ENCODE measurements around the gene FGF21.

FGF21 gene

GRCh38 chr19:48728911-48729664 is 26.2 kb upstream of the FGF21 start:
- DNase-seq (ENCODE audit: low read depth), result no peak

GRCh38 chr19:48731452-48731851 is 23.9 kb upstream of the FGF21 start:
- DNase-seq (ENCODE audit: low read depth), result no peak

GRCh38 chr19:48734625-48735024 is 20.7 kb upstream of the FGF21 start:
- no peak for DNase-seq (ENCODE audit: low read depth)

- peak; percentile 39 for DNase-seq (ENCODE audit: low read depth)
These were observed 20.2 kb upstream of the FGF21 start for GRCh38 chr19:48735031-48735615.

- DNase-seq (ENCODE audit: low read depth), result no peak
These were observed 17.8 kb upstream of the FGF21 start for GRCh38 chr19:48737360-48737998.

- DNase-seq (ENCODE audit: low read depth), result peak; percentile 83
These were observed 16.5 kb upstream of the FGF21 start for GRCh38 chr19:48738557-48739403.

GRCh38 chr19:48739404-48740163 is 15.7 kb upstream of the FGF21 start:
- DNase-seq (ENCODE audit: low read depth), result no peak

GRCh38 chr19:48740164-48740972 is 15.0 kb upstream of the FGF21 start, which contains the start of gene RASIP1:
TSS of gene RASIP1 (minus strand) at chr19:48740610. CDS start at chr19:48740282, 328 bp downstream.
- no peak for DNase-seq (ENCODE audit: low read depth)

- no peak for DNase-seq (ENCODE audit: low read depth)
These were observed 14.0 kb upstream of the FGF21 start for GRCh38 chr19:48741129-48741999.

GRCh38 chr19:48742096-48742495 is 13.2 kb upstream of the FGF21 start:
- no peak for DNase-seq (ENCODE audit: low read depth)

GRCh38 chr19:48745208-48745995 is 9.9 kb upstream of the FGF21 start:
- peak; percentile 81 for DNase-seq (ENCODE audit: low read depth)

- DNase-seq (ENCODE audit: low read depth), result no peak
These were observed 9.2 kb upstream of the FGF21 start for GRCh38 chr19:48746110-48746509.

GRCh38 chr19:48746738-48747575 is 8.4 kb upstream of the FGF21 start, which contains the start of gene IZUMO1:
TSS of gene IZUMO1 (minus strand) at chr19:48746909. CDS start at chr19:48745859, 1,050 bp downstream.
- DNase-seq (ENCODE audit: low read depth), result peak; percentile 93

- no peak for DNase-seq (ENCODE audit: low read depth)
These were observed 5.6 kb upstream of the FGF21 start for GRCh38 chr19:48749571-48750198.

- DNase-seq (ENCODE audit: low read depth), result no peak
These were observed 5.0 kb upstream of the FGF21 start for GRCh38 chr19:48750351-48750750.

GRCh38 chr19:48750771-48751504 is 4.4 kb upstream of the FGF21 start:
- no peak for DNase-seq (ENCODE audit: low read depth)
